LNCaP clone FGC (cell line): ENCODE results near the gene PAK5.

ENCODE experiments used
- DNase-seq: peaks from one replicate; pipeline ENCODE4 v3.0.0-alpha.2; 2011; ENCODE audit warnings: low read depth
- H3K4me3 ChIP-seq: 2 replicates; pipeline ENCODE4 v1.5.1; 2011; ENCODE audit warnings: mild to moderate bottlenecking, low read depth, low read length, control low read depth
- CTCF ChIP-seq: IDR thresholded peaks from 2 replicates; pipeline ENCODE4 v1.5.1; 2012; ENCODE audit warnings: mild to moderate bottlenecking; ENCODE audit not compliant: control insufficient read depth, insufficient read depth; ENCODE audit errors: extremely low read depth

PAK5 gene

DNA sequence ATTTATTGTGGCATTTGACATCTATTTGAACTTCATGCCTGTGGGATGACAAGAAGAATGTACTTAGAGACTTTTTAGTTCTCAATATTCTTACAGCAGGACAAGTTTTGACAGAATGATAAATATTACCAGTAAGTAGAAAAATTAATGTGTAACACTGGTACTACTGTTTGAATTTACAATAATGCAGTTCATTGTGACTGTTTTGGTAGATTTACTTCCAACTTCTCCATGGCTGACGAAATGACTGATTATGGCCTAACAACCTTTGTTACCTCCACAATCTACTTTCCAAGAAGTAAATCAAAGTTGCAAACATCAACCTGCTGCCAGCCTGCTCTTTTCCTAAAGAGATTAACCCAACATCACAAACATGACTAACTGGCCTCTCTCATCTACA lies 38.5 kb downstream of the PAK5 start:
- H3K4me3 ChIP-seq, result no peak overlapping the region
- TF ChIP-seq CTCF, result no peak
- no peak for DNase-seq

DNA sequence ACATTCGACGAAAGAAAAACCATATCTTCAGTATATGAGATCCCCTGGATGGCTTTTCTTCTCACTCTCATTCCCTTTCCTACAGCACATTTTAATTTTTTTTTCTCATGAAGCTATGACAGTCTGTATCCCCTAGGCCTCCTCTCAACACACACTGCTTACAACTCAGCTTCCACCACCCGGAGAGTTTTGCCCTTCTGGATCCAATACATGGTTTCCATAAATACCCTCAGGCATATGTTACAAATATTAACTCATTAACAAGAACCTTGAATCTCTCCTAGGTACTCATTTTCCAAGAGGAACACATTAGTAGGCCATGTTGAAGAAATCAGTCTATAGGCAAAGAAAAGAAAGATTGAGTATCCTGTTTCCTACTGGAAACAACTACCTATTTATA lies 44.0 kb downstream of the PAK5 start:
- H3K4me3 ChIP-seq, result no peak overlapping the region
- DNase-seq, result no peak
- TF ChIP-seq CTCF, result no peak

DNA sequence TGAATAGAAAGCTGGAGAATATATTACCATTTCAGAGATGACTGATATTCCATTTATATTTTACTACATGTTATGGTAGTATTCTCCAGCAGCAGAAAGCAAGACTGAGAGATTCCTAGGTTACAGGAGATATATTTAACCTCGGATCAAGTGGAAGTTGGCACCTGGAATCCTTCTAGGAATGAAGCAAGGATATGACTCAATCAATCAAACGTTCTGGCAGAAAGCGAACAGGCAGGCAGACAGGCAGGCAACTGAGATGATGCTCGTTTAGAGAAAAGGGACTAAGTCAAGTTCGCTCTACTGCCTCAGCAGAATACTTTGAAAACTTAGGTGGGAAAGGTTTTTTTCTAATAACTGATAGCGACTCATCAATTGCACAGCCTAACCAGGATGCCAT lies 46.2 kb downstream of the PAK5 start:
- TF ChIP-seq CTCF, result no peak
- no peak overlapping the region for H3K4me3 ChIP-seq
- DNase-seq, result no peak

- no peak overlapping the region for H3K4me3 ChIP-seq
- no peak for DNase-seq
- TF ChIP-seq CTCF, result no peak
These were observed 49.7 kb downstream of the PAK5 start for GRCh38 chr20:9789131-9789530.

GRCh38 chr20:9775176-9775575 lies 63.7 kb downstream of the PAK5 start:
- H3K4me3 ChIP-seq, result no peak overlapping the region
- no peak for DNase-seq
- TF ChIP-seq CTCF, result no peak

DNA sequence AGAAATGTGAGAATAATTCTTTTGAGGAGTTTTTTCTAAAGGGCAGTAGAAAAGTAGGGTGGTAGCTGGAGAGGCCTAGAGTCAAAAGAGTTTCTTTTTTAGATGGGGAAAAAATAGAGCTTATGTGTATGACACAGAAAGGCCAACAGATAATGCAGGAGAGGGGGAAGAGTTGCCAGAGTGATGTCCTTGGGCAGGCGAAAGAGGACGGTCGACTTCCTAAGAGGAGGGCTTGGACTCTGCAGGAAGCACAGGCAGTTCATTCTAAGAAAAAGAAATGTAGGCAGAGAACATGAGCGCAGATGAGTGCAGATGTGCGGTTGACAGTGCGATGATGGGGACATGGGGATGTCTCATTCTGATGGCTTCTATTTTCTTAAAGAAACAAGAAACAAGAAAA lies 68.9 kb downstream of the PAK5 start:
- H3K4me3 ChIP-seq, result no peak overlapping the region
- no peak for DNase-seq
- TF ChIP-seq CTCF, result no peak

GRCh38 chr20:9761476-9761875 lies 77.4 kb downstream of the PAK5 start:
- no peak overlapping the region for H3K4me3 ChIP-seq
- no peak for TF ChIP-seq CTCF
- DNase-seq, result no peak
